GM21423 (cell line): ENCODE results near the gene NSUN6.

Experiments used
- ATAC-seq: cut with Tn5 transposase; IDR thresholded peaks from one replicate; pipeline ENCODE4 v1.9.1; 2021; ENCODE audit warnings: mild to moderate bottlenecking, moderate library complexity; ENCODE audit not compliant: unreplicated experiment

The NSUN6 gene

GRCh38 chr10:18505456-18506118 lies 145.8 kb downstream of the NSUN6 start:
- ATAC-seq: no peak

- no peak for ATAC-seq
Measured at GRCh38 chr10:18504161-18504560, 147.2 kb downstream of the NSUN6 start.

GRCh38 chr10:18501629-18502028 lies 149.8 kb downstream of the NSUN6 start:
- ATAC-seq: no peak

GRCh38 chr10:18501198-18501597 lies 150.2 kb downstream of the NSUN6 start:
- peak; percentile 93 for ATAC-seq

- ATAC-seq: no peak
Measured at GRCh38 chr10:18500576-18500975, 150.8 kb downstream of the NSUN6 start.

GRCh38 chr10:18498998-18499397 lies 152.4 kb downstream of the NSUN6 start:
- no peak for ATAC-seq

GRCh38 chr10:18497806-18498369 lies 153.5 kb downstream of the NSUN6 start:
- ATAC-seq: no peak
